CD4-positive, alpha-beta T cell treated with Interleukin-1 beta for 1 hour (primary cell): ENCODE results near the gene PDE4D.

ENCODE experiments used
- DNase-seq, 2 donors: peaks; one replicate each; pipeline ENCODE4 v3.0.0-alpha.2; 2020 to 2022

PDE4D gene

GRCh38 chr5:59732301-59732700 is 161.2 kb downstream of the PDE4D start:
- DNase-seq: no peak

GRCh38 chr5:59731809-59732208 is 161.7 kb downstream of the PDE4D start:
- no peak for DNase-seq

- no peak for DNase-seq
These were observed 163.7 kb downstream of the PDE4D start for GRCh38 chr5:59729820-59730219.

GRCh38 chr5:59729357-59729756 is 164.2 kb downstream of the PDE4D start:
- DNase-seq: no peak

GRCh38 chr5:59728356-59728755 is 165.2 kb downstream of the PDE4D start:
- no peak for DNase-seq

GRCh38 chr5:59727186-59727585 is 166.3 kb downstream of the PDE4D start:
- DNase-seq: no peak

GRCh38 chr5:59725392-59725767 is 168.1 kb downstream of the PDE4D start:
- DNase-seq: no peak

GRCh38 chr5:59724482-59725391 is 168.8 kb downstream of the PDE4D start:
- peak; percentile 0 to 2 for DNase-seq

GRCh38 chr5:59722874-59723273 is 170.7 kb downstream of the PDE4D start:
- no peak for DNase-seq

GRCh38 chr5:59721741-59722140 is 171.8 kb downstream of the PDE4D start:
- no peak for DNase-seq

- no peak for DNase-seq
These were observed 173.5 kb downstream of the PDE4D start for GRCh38 chr5:59720063-59720462.

- DNase-seq: no peak
These were observed 176.5 kb downstream of the PDE4D start for GRCh38 chr5:59716966-59717500.

- DNase-seq: no peak
These were observed 177.5 kb downstream of the PDE4D start for GRCh38 chr5:59716029-59716428.

- no peak for DNase-seq
These were observed 178.3 kb downstream of the PDE4D start for GRCh38 chr5:59715228-59715627.

GRCh38 chr5:59713498-59713844 is 180.1 kb downstream of the PDE4D start:
- DNase-seq: no peak

- DNase-seq: peak in 1 of 2 donors; percentile 12
These were observed 180.6 kb downstream of the PDE4D start for GRCh38 chr5:59712836-59713497.

GRCh38 chr5:59711310-59711709 is 182.2 kb downstream of the PDE4D start:
- no peak for DNase-seq

GRCh38 chr5:59709846-59710245 is 183.7 kb downstream of the PDE4D start:
- DNase-seq: no peak

- DNase-seq: no peak
These were observed 184.1 kb downstream of the PDE4D start for GRCh38 chr5:59709346-59709821.

- no peak for DNase-seq
These were observed 188.6 kb downstream of the PDE4D start for GRCh38 chr5:59704936-59705335.

GRCh38 chr5:59703789-59704188 is 189.7 kb downstream of the PDE4D start:
- DNase-seq: no peak

GRCh38 chr5:59698207-59699178 is 195.0 kb downstream of the PDE4D start:
- no peak for DNase-seq

GRCh38 chr5:59694411-59694810 is 199.1 kb downstream of the PDE4D start:
- DNase-seq: no peak
